Fibroblast of lung (primary cell): ENCODE data around the gene CCDC141. TPM values are rescaled to one million over a fixed set of nuclear protein-coding genes. Genes with fewer than 3 reads are reported as not detected.

ENCODE experiments used
- DNase-seq, 2 donors: peaks; one replicate each; pipeline versions ENCODE4 v3.0.0 to v3.0.0-alpha.2; 2010; ENCODE audit warnings: low read depth in 2 of 2
- H2AFZ ChIP-seq: 2 replicates; pipeline ENCODE4 v1.5.1; 2012; ENCODE audit warnings: low read length, control low read depth, inconsistent platforms
- H3K27ac ChIP-seq: 2 replicates; pipeline ENCODE4 v1.5.1; 2011; ENCODE audit warnings: low read length, control low read depth; ENCODE audit not compliant: insufficient read depth
- H3K27me3 ChIP-seq: 2 replicates; pipeline ENCODE4 v1.5.1; 2011; ENCODE audit warnings: mild to moderate bottlenecking, low read length; ENCODE audit not compliant: control insufficient read depth, insufficient read depth
- H3K36me3 ChIP-seq: 2 replicates; pipeline ENCODE4 v1.5.1; 2011; ENCODE audit warnings: low read length; ENCODE audit not compliant: control insufficient read depth, insufficient read depth
- H3K4me1 ChIP-seq: 2 replicates; pipeline ENCODE4 v1.5.1; 2011; ENCODE audit warnings: low read length; ENCODE audit not compliant: control insufficient read depth, insufficient read depth; ENCODE audit errors: extremely low read depth
- H3K4me2 ChIP-seq: 2 replicates; pipeline ENCODE4 v1.5.1; 2011; ENCODE audit warnings: low read length, control low read depth; ENCODE audit not compliant: insufficient read depth; ENCODE audit errors: extremely low read depth
- H3K4me3 ChIP-seq, 4 experiments: fragments of 200-600 bp in 1 of 4; sonication (generic) in 1 of 4; replicated peaks in 1 of 4; 2 replicates each; pipeline ENCODE4 v1.5.1; 2011 to 2016; ENCODE audit warnings: low read length in 4 of 4, low read depth in 3 of 4, mild to moderate bottlenecking in 3 of 4, control low read depth in 2 of 4, inconsistent platforms in 1 of 4, mixed read lengths in 1 of 4; ENCODE audit not compliant: insufficient read depth in 1 of 4; ENCODE audit errors: control extremely low read depth in 1 of 4
- H3K79me2 ChIP-seq: 2 replicates; pipeline ENCODE4 v1.5.1; 2012; ENCODE audit warnings: mild to moderate bottlenecking, low read length, inconsistent platforms; ENCODE audit not compliant: control insufficient read depth, insufficient read depth
- H3K9ac ChIP-seq: 2 replicates; pipeline ENCODE4 v1.5.1; 2011; ENCODE audit warnings: mild to moderate bottlenecking, low read length, control low read depth; ENCODE audit not compliant: insufficient read depth
- H3K9me3 ChIP-seq: 2 replicates; pipeline ENCODE4 v1.5.1; 2012; ENCODE audit warnings: low read depth, low read length; ENCODE audit not compliant: control insufficient read depth, insufficient read depth
- H4K20me1 ChIP-seq: 2 replicates; pipeline ENCODE4 v1.5.1; 2011; ENCODE audit warnings: low read length; ENCODE audit not compliant: control insufficient read depth, insufficient read depth; ENCODE audit errors: extremely low read depth
- EZH2 ChIP-seq: IDR thresholded peaks from 2 replicates; pipeline ENCODE4 v1.5.1; 2012; ENCODE audit warnings: low read length, control low read depth, mild to moderate bottlenecking; ENCODE audit errors: missing control alignments
- polyA plus RNA-seq, 2 donors: library from polyadenylated mRNA; depleted of rRNA in 1 of 2; stranded (reverse) in 1 of 2; unstranded in 1 of 2; fragments of >200 nt; gene quantifications; 2 replicates each; pipeline ENCODE4 v1.2.1, GENCODE V29; 2011 to 2012; ENCODE audit warnings: missing spikeins in 1 of 2
- total RNA-seq: library from RNA; depleted of rRNA; stranded (reverse); fragments of >200 nt; gene quantifications from 2 replicates; pipeline ENCODE4 v1.2.1, GENCODE V29; 2014
- TF ChIP-seq, protein P1 (sequence below), 2 donors: IDR thresholded peaks in 1 of 2; conservative IDR thresholded peaks in 1 of 2; 1 replicate in 1 of 2; 2 replicates in 1 of 2; pipeline ENCODE4 v1.5.1; 2011 to 2012; ENCODE audit warnings: low read length in 2 of 2, control low read depth in 1 of 2, inconsistent platforms in 1 of 2, low read depth in 1 of 2, mild to moderate bottlenecking in 1 of 2

CCDC141 gene
- total and polyA plus RNA-seq, 2 donors (not counting 1 experiment from before 2014, with no cell fraction given) = 0.03 to 0.17 TPM

DNA sequence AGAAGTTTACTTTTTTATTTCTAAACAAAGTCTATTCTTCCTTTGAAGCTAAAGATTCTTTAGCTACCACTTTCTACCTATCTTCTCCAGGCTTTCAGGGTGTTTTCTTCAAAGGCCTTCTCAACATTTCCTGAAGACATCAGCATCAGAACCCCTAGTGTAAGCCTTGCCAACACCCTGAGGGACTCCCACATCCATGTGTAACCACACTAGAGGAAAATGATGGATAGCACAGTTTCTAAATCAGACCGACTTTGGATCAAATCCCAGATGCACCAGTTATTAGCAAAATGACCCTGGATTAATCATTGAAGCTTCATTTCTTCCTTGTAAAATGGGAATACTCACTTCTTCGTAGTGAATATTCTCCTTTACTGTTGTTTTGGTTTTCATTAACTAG lies 238.0 kb downstream of the CCDC141 start:
- H4K20me1 ChIP-seq = no peaks in the 10 kb centered on the region
- TF ChIP-seq EZH2 = no peak
- TF ChIP-seq, protein P1, sequence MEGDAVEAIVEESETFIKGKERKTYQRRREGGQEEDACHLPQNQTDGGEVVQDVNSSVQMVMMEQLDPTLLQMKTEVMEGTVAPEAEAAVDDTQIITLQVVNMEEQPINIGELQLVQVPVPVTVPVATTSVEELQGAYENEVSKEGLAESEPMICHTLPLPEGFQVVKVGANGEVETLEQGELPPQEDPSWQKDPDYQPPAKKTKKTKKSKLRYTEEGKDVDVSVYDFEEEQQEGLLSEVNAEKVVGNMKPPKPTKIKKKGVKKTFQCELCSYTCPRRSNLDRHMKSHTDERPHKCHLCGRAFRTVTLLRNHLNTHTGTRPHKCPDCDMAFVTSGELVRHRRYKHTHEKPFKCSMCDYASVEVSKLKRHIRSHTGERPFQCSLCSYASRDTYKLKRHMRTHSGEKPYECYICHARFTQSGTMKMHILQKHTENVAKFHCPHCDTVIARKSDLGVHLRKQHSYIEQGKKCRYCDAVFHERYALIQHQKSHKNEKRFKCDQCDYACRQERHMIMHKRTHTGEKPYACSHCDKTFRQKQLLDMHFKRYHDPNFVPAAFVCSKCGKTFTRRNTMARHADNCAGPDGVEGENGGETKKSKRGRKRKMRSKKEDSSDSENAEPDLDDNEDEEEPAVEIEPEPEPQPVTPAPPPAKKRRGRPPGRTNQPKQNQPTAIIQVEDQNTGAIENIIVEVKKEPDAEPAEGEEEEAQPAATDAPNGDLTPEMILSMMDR (conservative IDR thresholded peaks at IDR 0.05 in 1 of 2, IDR thresholded peaks at IDR 0.05 in 1 of 2; ENCODE audit: low read depth in 1 of 2, low read length in 2 of 2) = no peak
- DNase-seq = peak; percentile 46 to 70
- H3K36me3 ChIP-seq = no peaks in the 10 kb centered on the region
- no peak overlapping the region for H3K9ac ChIP-seq
- no peak overlapping the region for H3K27ac ChIP-seq
- H3K4me1 ChIP-seq = no peaks in the 10 kb centered on the region
- H3K79me2 ChIP-seq = no peaks in the 10 kb centered on the region
- no peaks in the 10 kb centered on the region for H3K27me3 ChIP-seq
- H3K9me3 ChIP-seq = no peaks in the 10 kb centered on the region
- H2AFZ ChIP-seq = no peak overlapping the region
- H3K4me3 ChIP-seq = no peak overlapping the region
- H3K4me2 ChIP-seq = no peak overlapping the region

- Histone ChIP-seq H3K4me2 (no peak overlapping the region), H3K27me3 (no peaks in the 10 kb centered on the region), H4K20me1 (no peaks in the 10 kb centered on the region), H3K4me1 (no peaks in the 10 kb centered on the region), H3K36me3 (no peaks in the 10 kb centered on the region), H3K27ac (no peak overlapping the region), H3K9me3 (no peaks in the 10 kb centered on the region), H2AFZ (no peak overlapping the region), H3K4me3 (no peak overlapping the region), H3K79me2 (no peaks in the 10 kb centered on the region), H3K9ac (no peak overlapping the region)
- TF ChIP-seq, protein P1 (conservative IDR thresholded peaks at IDR 0.05 in 1 of 2, IDR thresholded peaks at IDR 0.05 in 1 of 2; ENCODE audit: low read depth in 1 of 2, low read length in 2 of 2) = no peak
- no peak for TF ChIP-seq EZH2
- DNase-seq = no peak
These were observed 238.9 kb downstream of the CCDC141 start for GRCh38 chr2:178811045-178811444.

GRCh38 chr2:178810422-178810821 lies 239.5 kb downstream of the CCDC141 start:
- Histone ChIP-seq H3K4me3 (no peak overlapping the region), H3K4me1 (no peaks in the 10 kb centered on the region), H4K20me1 (no peaks in the 10 kb centered on the region), H3K4me2 (no peak overlapping the region), H3K9ac (no peak overlapping the region), H2AFZ (no peak overlapping the region), H3K79me2 (no peaks in the 10 kb centered on the region), H3K9me3 (no peaks in the 10 kb centered on the region), H3K27ac (no peak overlapping the region), H3K27me3 (no peaks in the 10 kb centered on the region), H3K36me3 (no peaks in the 10 kb centered on the region)
- no peak for TF ChIP-seq EZH2
- TF ChIP-seq, protein P1 (conservative IDR thresholded peaks at IDR 0.05 in 1 of 2, IDR thresholded peaks at IDR 0.05 in 1 of 2; ENCODE audit: low read depth in 1 of 2, low read length in 2 of 2) = no peak
- no peak for DNase-seq
